GM21576 (cell line): ENCODE results near the gene DEPP1.

ENCODE experiments used
- ATAC-seq: cut with Tn5 transposase; IDR thresholded peaks from one replicate; pipeline ENCODE4 v1.9.1; 2021; ENCODE audit warnings: mild to moderate bottlenecking, moderate library complexity; ENCODE audit not compliant: unreplicated experiment

Gene DEPP1

GRCh38 chr10:44934416-44935200 is 44.0 kb downstream of the DEPP1 start:
- ATAC-seq = no peak

GRCh38 chr10:44933451-44934321 is 44.9 kb downstream of the DEPP1 start:
- ATAC-seq = no peak

GRCh38 chr10:44932517-44933450 is 45.8 kb downstream of the DEPP1 start:
- ATAC-seq = peak; percentile 96

- no peak for ATAC-seq
Measured at GRCh38 chr10:44931621-44932516, 46.7 kb downstream of the DEPP1 start.

- no peak for ATAC-seq
Measured at GRCh38 chr10:44930904-44931620, 47.5 kb downstream of the DEPP1 start.

GRCh38 chr10:44929356-44930255 is 49.0 kb downstream of the DEPP1 start:
- no peak for ATAC-seq

GRCh38 chr10:44928462-44928861 is 50.1 kb downstream of the DEPP1 start:
- no peak for ATAC-seq

GRCh38 chr10:44927352-44927751 is 51.3 kb downstream of the DEPP1 start:
- no peak for ATAC-seq

GRCh38 chr10:44926751-44927351 is 51.8 kb downstream of the DEPP1 start:
- ATAC-seq = no peak
